Measurements from ENCODE around the gene ABCD3.

- TF ChIP-seq EZH2 (IDR thresholded peaks at IDR 0.05; ENCODE audit: insufficient read depth, poor library complexity, severe bottlenecking) (no peak), EZH2phosphoT487 (IDR thresholded peaks at IDR 0.05; ENCODE audit: insufficient read depth, low read depth) (no peak)
Measured at GRCh38 chr1:94496076-94496755, 78.0 kb downstream of the ABCD3 start.

Data from GM23248 (cell line).